ENCODE results near the gene RBM22. TPM values are rescaled to one million over a fixed set of nuclear protein-coding genes. Genes with fewer than 3 reads are reported as not detected.

RBM22 gene
- total RNA-seq, 2 donors from 2014 or later: 96.0 to 105 TPM

- Mint-ChIP-seq H3K27me3 (peaks cover 18% of the 10 kb centered on the region), H3K4me3 (no peak overlapping the region), H3K36me3 (ENCODE audit: low read depth) (no peaks in the 10 kb centered on the region), H3K4me1 (no peaks in the 10 kb centered on the region), H3K27ac (no peak overlapping the region)
- no peaks in the 10 kb centered on the region for H3K9me3 ChIP-seq (ENCODE audit: control insufficient read depth, low read length, poor library complexity, severe bottlenecking)
- no peak for ATAC-seq
- DNase-seq: no peak
Observed at GRCh38 chr5:150644514-150644913, 56.3 kb downstream of the RBM22 start.

- H3K4me3 Mint-ChIP-seq: no peak overlapping the region
- no peak for ATAC-seq
- H3K4me1 Mint-ChIP-seq: no peaks in the 10 kb centered on the region
- no peaks in the 10 kb centered on the region for H3K9me3 ChIP-seq (ENCODE audit: control insufficient read depth, low read length, poor library complexity, severe bottlenecking)
- peaks cover 18% of the 10 kb centered on the region for H3K27me3 Mint-ChIP-seq
- H3K36me3 Mint-ChIP-seq (ENCODE audit: low read depth): no peaks in the 10 kb centered on the region
- no peak for DNase-seq
- H3K27ac Mint-ChIP-seq: no peak overlapping the region
Observed at GRCh38 chr5:150644058-150644457, 56.8 kb downstream of the RBM22 start.

- Mint-ChIP-seq H3K36me3 (ENCODE audit: low read depth) (no peaks in the 10 kb centered on the region), H3K27me3 (peaks cover 18% of the 10 kb centered on the region), H3K4me3 (no peak overlapping the region), H3K4me1 (no peaks in the 10 kb centered on the region), H3K27ac (no peak overlapping the region)
- H3K9me3 ChIP-seq (ENCODE audit: control insufficient read depth, low read length, poor library complexity, severe bottlenecking): no peaks in the 10 kb centered on the region
- ATAC-seq (no peak), DNase-seq (no peak)
Observed at GRCh38 chr5:150642991-150643710, 57.7 kb downstream of the RBM22 start.

- no peaks in the 10 kb centered on the region for H3K36me3 Mint-ChIP-seq (ENCODE audit: low read depth)
- DNase-seq (no peak), ATAC-seq (no peak)
- peaks cover 18% of the 10 kb centered on the region for H3K27me3 Mint-ChIP-seq
- H3K4me3 Mint-ChIP-seq: no peak overlapping the region
- H3K9me3 ChIP-seq (ENCODE audit: control insufficient read depth, low read length, poor library complexity, severe bottlenecking): no peaks in the 10 kb centered on the region
- H3K27ac Mint-ChIP-seq: no peak overlapping the region
- H3K4me1 Mint-ChIP-seq: no peaks in the 10 kb centered on the region
Observed at GRCh38 chr5:150642567-150642927, 58.3 kb downstream of the RBM22 start.

GRCh38 chr5:150641824-150642566 lies 58.9 kb downstream of the RBM22 start:
- H3K36me3 Mint-ChIP-seq (ENCODE audit: low read depth): peaks cover under 1% of the 10 kb centered on the region
- no peak overlapping the region for H3K27ac Mint-ChIP-seq
- no peak for ATAC-seq
- H3K9me3 ChIP-seq (ENCODE audit: control insufficient read depth, low read length, poor library complexity, severe bottlenecking): no peaks in the 10 kb centered on the region
- H3K27me3 Mint-ChIP-seq: peaks cover 20% of the 10 kb centered on the region
- no peak for DNase-seq
- H3K4me3 Mint-ChIP-seq: no peak overlapping the region
- H3K4me1 Mint-ChIP-seq: no peaks in the 10 kb centered on the region

- no peak overlapping the region for H3K27ac Mint-ChIP-seq
- H3K9me3 ChIP-seq (ENCODE audit: control insufficient read depth, low read length, poor library complexity, severe bottlenecking): no peaks in the 10 kb centered on the region
- H3K36me3 Mint-ChIP-seq (ENCODE audit: low read depth): peaks cover 2% of the 10 kb centered on the region
- DNase-seq (no peak), ATAC-seq (no peak)
- H3K4me1 Mint-ChIP-seq: no peaks in the 10 kb centered on the region
- H3K27me3 Mint-ChIP-seq: peaks cover 29% of the 10 kb centered on the region
- H3K4me3 Mint-ChIP-seq: no peak overlapping the region
Observed at GRCh38 chr5:150641006-150641570, 59.8 kb downstream of the RBM22 start.

Other genes with a start within 250 kb of the RBM22 start
- 10 to 100 TPM in 1 of 2 donors, 1 to 10 TPM in 1; 2.2 to 13.7 TPM for gene NDST1, start 192.9 kb downstream of the RBM22 start, total RNA-seq
- gene SYNPO, start 60.4 kb downstream of the RBM22 start, total RNA-seq: 1 to 10 TPM in 1 of 2 donors, not detected in 1; 1.5 TPM
- gene MYOZ3, start 39.8 kb downstream of the RBM22 start, total RNA-seq: not detected
- gene DCTN4, start 58.0 kb upstream of the RBM22 start, total RNA-seq: 10 to 100 TPM; 73.5 to 88.0 TPM
- 10 to 100 TPM in 1 of 2 donors, 1 to 10 TPM in 1; 3.9 to 24.0 TPM for gene SMIM3, start 77.7 kb upstream of the RBM22 start, total RNA-seq
- 1 to 10 TPM; 2.0 to 2.7 TPM for gene IRGM, start 145.5 kb upstream of the RBM22 start, total RNA-seq
- gene ZNF300, start 203.9 kb upstream of the RBM22 start, total RNA-seq: 1 to 10 TPM; 1.2 to 2.2 TPM